D721Med (cell line): Measurements from ENCODE around the gene C2orf80.

Experiments used
- DNase-seq: peaks from one replicate; pipeline ENCODE4 v3.0.0; 2011; ENCODE audit warnings: low spot score; ENCODE audit not compliant: insufficient read length
- FAIRE-seq: peaks from 2 replicates; lab custom pipeline; 2011; peaks lifted over from hg19 to GRCh38; lab: Jason Lieb, UNC
- TF ChIP-seq, protein P1 (sequence below): IDR thresholded peaks from 2 replicates; pipeline ENCODE4 v1.5.1; 2012; ENCODE audit warnings: mild to moderate bottlenecking, control low read depth; ENCODE audit not compliant: insufficient read depth; ENCODE audit errors: missing control alignments

C2orf80 gene

DNA sequence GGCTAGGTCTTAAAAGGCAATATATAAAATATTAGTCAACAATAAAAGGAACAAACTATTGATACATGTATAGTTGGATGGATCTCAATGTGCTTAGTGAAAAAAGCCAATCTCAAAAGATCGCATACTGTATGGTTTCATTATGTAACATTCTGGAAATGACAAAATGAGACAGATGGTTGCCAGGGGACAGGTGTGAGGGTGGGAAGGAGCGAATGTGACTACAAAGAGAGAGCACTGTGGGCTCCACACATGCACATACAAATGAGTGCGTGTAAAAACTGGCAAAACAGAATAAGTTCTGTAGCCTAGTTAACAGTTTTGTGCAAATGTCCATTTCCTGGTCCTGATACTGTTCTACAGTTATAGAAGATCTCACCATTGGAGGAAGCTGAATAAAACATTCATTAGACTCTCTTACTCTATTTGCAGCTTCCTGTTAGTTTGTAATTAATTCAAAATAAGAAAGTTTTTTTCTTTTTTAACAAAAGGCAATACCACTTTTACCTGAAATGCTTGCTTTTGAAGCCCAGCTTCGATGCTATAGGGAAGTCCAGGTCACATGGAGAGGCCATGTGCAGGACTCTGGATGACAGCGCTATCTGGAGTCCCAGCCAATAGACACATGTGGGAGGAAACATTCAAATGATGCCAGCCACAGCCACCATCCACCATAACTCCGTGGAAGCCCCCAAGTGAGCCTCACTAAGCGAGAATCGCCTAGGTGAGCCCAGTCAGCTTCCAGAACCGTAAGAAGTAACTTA is 21.0 kb upstream of the C2orf80 start:
- TF ChIP-seq, protein P1, sequence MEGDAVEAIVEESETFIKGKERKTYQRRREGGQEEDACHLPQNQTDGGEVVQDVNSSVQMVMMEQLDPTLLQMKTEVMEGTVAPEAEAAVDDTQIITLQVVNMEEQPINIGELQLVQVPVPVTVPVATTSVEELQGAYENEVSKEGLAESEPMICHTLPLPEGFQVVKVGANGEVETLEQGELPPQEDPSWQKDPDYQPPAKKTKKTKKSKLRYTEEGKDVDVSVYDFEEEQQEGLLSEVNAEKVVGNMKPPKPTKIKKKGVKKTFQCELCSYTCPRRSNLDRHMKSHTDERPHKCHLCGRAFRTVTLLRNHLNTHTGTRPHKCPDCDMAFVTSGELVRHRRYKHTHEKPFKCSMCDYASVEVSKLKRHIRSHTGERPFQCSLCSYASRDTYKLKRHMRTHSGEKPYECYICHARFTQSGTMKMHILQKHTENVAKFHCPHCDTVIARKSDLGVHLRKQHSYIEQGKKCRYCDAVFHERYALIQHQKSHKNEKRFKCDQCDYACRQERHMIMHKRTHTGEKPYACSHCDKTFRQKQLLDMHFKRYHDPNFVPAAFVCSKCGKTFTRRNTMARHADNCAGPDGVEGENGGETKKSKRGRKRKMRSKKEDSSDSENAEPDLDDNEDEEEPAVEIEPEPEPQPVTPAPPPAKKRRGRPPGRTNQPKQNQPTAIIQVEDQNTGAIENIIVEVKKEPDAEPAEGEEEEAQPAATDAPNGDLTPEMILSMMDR, result no peak
- DNase-seq (no peak), FAIRE-seq (no peak)

DNA sequence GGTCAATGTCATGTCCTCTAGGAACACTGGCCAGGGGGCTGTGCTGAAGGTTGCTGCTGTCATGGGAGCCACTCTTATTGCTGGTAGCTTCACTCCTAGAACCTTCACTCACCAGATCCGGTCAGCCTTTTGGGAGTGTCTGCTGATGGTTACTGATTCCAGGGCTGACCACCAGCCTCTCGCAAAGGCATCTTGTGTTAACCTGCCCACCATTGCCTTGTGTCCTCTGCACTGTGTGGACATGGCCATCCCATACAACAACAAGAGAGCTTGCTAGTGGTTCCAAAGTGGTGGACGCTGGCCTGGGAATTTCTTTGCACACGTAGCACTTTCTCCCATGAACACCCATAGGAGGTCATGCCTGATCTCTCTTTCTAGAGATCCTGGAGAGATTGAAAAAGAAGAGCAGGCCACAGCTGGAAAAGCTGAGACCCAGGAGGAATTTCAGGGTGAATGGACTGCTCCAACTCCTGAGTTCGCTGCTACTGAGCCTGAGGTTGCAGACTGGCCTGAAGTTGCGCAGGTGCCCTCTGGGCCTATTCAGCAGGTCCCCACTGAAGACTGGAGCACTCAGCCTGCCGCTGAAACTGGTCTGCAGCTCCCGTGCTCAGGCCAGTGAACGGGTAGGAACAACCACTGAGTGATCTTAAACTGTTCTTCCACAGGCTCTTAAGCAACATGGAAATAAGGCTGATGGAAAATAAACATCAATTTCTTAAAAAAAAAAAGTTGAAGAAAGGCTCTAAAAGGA is 18.7 kb upstream of the C2orf80 start:
- no peak for FAIRE-seq
- TF ChIP-seq, protein P1, result no peak

DNA sequence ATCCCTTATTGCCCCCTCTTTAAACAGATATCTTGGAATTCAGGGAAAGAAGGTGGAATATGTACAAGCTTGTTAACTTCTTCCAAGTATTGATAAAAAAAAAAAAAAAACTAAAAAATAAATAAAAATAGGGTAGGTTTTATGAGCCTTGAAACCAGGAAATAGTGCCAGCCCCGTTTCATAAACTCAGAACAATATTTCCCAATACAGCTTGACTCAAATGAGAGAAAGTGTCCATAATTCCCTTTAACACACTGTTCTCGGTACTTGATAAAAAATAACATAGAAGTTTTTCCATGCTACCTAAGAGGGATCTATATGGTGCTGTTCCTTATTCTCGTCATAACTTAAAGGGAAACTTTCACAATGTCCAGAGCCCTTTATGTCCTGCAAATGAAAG is 17.9 kb upstream of the C2orf80 start:
- DNase-seq (no peak), FAIRE-seq (no peak)
- TF ChIP-seq, protein P1, result no peak

More for the DNA sequence above, 18.7 kb upstream of the C2orf80 start:
- DNase-seq, result no peak

DNA sequence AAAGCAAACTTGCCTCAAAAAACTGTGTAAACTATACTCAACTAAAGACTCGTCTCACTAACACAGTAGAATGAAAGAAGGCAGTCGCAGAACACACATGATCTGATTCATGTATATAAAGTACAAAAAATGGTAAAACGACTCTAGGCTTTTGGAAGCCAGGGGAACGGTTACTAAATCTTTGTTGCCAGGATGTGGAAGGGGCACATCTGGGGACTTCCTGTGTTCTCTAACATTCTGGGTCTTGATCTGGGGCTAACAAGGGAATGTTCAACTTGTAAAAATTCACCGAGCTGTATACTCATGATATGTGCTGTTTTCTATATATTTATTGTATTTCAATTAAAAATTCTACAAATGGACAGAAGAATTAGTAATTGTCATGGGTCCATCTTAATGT is 14.3 kb upstream of the C2orf80 start:
- FAIRE-seq (no peak), DNase-seq (no peak)
- TF ChIP-seq, protein P1, result no peak

DNA sequence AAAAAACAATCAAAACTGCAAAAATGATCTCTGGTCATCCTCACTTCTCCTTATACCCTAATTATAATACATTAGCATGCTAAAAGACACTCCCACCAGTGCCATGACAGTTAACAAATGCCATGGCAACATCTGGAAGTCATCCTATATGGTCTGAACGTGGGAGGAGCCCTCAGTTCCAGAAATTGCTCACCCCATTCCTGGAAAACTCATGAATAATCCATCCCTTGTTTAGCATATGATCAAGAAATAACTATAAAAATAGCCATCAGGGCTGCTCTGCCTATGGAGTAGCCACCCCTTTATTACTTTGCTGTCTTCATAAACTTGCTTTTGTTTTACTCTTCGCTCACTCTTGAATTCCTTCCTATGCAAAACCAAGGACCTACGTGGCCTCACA is 5.7 kb upstream of the C2orf80 start:
- FAIRE-seq (no peak), DNase-seq (no peak)
- TF ChIP-seq, protein P1, result no peak

DNA sequence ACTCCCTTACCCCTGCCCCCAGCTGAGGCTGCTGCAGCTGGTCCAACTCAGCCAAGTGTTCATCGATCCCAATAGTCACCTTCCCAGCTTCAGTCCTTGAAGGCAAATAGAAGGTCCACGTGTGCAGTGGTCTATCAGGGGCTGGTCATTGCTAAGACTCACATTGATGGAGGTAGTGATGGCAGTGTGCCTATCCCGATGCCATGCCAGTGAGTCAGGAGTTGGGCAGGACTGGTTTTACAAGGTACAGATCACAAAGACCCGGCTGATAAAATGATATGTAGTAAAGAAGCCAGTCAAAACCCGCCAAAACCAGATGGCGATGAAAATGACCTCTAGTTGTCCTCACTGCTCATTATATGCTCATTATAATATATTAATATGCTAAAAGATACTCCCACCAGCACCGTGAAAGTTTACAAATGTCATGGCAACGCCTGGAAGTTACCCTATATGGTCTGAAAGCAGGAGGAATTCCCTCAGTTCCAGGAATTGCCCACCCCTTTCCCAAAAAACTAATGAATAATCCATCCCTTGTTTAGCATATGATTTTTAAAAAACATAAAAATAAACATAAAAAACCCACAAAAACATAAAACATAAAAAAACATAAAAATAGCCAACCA is 2.9 kb upstream of the C2orf80 start:
- DNase-seq, result no peak
- no peak for FAIRE-seq
- TF ChIP-seq, protein P1, result no peak
